GM18868 (cell line): ENCODE data around the gene MDC1.
A peak's percentile ranks its signal among the peaks of the same experiment; 100 is the strongest.

Experiments used
- ATAC-seq: cut with Tn5 transposase; IDR thresholded peaks from one replicate; pipeline ENCODE4 v1.9.1; 2021; ENCODE audit warnings: mild to moderate bottlenecking, moderate library complexity; ENCODE audit not compliant: unreplicated experiment

The MDC1 gene

DNA sequence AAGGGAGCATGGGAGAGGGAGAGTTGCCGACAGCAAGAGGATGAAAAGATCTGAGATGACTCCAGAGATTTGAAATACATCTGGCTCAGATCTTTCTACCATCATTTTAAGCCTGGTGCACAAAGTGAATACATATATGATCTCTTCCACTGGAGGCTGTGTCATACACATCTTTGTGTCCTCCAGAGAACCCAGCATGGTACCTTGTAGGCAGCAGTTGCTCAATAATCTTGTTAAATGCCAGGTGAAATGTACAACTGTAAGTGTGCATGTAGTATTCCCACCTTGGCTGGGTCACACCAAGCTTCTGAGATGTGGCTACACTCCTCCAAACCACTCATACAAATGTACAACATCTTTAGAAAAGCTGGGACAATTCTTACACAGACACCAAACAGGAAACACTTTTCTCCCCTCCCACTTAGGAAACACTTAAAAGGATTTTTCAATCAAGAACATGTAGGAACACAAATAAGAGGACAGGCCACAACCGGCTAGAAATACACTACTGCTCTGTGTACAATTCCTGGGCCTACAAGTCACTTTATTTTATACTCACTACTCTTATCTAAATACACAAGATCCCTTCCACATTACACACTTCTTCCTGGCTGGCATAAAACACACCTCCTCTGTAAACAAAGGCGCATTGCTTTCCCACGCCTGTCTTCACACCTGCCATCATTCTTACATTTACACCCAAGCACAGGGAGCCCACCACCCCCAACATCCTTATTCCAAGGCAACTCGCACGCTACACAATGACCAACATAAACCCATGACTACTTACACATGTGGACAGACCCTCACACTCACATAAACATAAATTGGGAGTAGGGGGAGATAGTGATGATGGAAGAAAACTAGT lies 31.1 kb upstream of the MDC1 start:
- no peak for ATAC-seq

DNA sequence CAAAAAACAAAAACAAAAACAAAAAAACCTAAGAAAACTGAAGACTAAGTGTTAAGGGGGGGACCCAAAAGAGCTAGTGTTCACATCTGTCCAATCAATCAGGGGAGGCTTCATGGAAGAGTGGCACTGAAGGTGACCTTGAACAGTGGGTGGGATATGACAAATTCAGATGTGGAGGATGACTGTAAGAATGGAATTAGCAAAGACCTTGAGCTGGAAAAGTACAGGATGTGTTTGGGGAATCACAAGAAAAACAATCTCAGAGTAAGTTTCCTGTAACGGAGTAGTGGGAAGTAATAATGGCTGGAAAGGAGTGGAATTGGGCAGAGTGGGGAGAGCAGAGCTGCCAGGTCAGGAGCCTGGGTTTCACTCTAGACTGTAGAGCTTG lies 30.2 kb upstream of the MDC1 start:
- ATAC-seq: no peak

DNA sequence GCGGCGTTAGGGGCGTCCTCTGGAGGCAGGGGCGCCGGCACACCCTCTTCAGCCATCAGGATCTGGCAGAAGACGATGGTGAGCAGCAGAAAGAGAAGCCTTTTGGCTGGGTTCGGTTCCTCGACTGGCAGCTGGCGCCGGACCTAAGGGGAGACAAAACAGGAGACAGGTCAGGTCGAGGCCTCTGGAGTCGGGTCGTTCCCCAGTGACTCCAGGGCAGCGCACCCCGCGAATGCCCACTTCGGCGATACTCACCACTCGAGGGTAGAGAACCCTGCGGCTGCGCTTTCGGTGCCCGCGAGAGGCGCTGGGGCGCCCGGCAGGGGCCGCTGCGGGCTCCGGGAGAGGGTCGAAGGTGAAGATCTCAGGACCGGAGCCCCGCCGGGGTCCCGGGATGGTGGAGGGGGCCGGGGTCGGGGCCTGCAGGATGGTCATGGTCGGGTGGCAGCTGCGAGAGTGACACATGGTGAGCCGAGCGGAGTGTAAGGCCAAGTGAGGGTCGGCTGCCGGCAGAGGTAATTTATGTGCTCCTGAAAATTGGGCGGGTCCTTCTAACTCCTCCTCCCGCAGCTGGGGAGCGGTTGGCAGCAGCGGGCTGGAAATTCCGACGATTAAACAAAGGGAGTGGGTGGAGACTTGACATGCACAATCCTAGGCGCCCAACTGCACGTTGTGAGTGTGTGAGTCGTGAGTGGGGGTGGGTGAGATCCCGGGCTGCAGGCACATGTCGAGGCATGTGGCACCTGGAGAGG lies 27.1 kb upstream of the MDC1 start, which contains the start of gene IER3:
Gene IER3, minus strand, starts transcription at position 494 of the 752 bp plus-strand sequence. Its CDS starts 29 bp downstream, at position 465.
- ATAC-seq: peak; percentile 36

DNA sequence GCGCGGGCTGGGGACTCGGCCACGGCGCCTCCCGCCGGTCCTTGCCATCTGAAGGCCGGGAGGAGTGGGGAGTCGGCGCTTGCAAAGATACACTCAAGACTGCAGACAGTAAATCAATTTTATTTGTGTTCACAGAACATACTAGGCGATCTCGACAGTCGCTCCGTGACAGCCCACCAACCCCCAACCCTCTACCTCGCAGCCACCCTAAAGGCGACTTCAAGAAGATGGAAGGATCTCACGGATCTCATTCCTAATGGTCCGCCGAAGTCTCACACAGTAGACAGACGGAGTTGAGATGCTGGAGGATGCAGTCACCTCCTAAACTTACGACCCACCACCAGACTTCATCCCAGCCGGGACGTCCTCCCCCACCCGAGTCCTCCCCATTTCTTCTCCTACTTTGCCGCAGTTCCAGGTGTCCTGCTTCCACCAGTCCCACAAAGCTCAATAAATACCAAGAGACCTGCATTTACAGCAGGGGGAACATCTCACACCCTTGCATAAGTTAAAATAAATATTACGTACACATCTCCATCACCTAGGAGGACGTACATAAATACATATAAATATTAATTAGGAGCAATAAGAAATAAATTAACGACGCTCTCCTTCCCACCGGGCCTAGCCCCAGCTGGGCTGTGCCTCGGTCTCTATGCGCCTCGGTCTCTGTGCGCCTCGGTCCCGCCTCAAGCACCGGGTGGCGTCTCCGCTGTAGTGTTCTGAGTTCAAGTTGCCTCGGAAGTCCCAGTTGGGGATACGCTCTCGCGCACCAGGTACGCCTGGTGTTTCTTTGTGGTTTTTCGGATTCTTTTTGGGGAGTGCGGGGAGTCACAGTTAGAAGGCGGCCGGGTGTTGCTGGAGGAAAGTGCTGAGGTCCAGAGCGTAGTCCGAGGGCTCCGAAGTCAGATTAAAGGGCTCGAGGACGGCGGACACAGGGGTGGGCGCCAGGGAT lies 26.3 kb upstream of the MDC1 start:
- no peak for ATAC-seq

DNA sequence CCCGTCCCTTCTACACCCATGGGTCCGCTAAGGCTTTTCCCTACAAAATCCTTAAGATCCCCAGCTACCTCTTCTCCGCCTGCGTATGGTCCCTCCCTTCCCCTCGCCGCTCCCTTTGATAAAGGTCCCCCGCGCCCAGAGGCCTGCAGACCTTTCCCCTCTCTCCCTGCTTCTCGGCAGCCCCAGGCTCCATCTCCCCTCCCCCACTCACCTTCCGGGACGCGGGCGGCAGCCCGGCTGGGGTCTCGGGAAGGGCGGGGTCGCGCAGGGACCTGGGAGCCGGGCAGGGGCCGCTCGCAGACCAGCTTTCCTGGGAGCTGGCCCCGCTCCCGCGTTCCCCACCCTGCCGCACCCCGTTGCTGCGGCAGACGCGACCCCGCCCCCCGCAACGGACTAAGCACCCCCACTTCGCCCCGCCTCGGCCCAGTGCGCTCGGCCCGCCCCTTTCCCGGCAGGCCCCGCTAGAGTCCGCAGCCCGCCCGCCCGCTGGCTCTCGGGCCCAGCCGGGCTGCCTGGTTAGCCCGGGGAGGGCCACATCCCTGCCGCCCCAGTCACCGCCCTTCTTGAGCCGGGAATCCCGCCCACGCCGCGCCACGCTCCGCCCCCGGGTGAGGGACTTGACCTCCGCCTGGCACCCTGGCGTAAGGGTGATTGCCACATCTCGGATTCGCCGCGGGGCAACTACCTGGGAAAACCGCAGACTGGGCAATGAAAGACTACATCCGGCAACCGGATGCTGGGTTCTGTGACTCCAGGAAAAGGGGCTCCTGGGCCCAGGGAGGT lies 25.4 kb upstream of the MDC1 start, which contains the start of gene FLOT1:
Gene FLOT1, minus strand, starts transcription at position 372 of the 783 bp plus-strand sequence. CDS start 498 bp downstream, outside the sequence.
- ATAC-seq: peak; percentile 65

DNA sequence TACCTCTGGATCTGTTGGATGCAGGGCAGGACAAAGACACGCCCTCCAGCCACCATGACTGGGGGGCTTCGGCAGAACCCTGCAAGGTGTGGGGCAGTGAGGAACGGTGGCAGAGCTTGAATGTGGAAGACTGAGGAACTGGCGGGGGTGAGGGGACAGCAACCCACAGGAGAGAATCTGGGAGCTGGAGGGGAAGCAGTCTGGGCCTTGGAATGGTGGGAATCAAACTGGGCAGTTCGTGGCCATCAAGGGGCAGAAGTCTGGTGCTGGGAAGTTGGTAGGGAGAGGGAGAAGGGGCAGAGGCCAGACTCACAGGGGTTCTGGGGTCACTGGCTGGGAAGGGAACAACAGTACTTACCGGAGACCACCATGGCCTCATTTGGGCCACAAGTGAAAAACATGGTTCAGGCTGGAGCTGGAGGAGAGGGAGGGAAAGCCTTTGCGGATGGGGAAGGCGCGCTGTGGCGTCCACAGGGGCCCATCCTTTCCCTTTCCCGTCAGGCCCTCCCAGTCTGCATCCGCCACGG lies 24.8 kb upstream of the MDC1 start:
- ATAC-seq: no peak

DNA sequence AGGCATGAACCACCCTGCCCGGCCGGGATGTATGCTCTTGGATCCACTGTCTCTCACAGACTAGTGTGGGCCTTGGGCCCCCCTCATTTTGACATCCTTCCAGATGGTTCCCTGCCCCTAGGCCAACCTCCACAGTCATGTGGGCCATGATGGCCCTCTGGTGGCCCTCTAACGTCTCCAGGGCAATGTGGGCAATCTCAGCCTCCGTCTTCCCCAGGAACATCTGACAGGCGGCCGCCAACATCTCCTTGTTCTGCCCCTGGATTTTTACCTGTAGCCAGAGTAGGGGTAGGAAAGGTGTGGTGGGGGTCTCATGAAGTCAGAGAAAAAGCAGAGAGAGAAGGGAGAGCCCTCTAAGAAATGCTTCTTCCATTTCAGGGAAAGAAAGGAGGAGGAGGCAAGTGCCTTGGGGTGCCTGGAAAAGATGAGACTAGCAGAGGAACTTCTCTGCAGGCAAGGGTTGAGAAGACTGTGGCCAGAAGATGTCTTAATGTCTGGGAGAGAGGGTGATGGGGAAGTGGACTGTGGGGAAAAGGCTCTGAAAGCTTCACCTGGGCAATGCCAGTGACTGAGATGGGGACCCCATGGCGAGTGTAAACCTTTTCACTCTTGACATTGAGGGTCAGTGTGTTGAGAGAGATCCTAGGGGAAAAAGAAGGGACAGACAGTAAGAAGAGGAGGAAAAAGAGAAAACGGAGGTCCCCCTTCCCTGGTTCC lies 24.1 kb upstream of the MDC1 start:
- no peak for ATAC-seq

DNA sequence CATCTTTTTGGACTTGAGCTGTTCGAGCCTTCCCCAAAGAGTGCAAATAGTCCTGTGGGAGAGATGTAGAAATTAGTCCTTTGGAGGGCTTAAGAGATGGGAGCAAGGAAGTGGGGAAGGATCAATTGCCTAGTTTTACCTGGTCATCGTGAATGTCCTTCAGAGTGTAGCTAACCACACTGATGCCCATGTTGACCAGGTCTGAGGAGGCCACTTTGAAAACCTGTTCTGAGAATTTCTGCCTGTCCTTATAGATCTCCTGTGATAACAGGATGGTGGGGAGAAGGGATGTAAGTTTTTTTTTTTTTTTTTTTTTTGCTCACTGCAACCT lies 23.4 kb upstream of the MDC1 start:
- no peak for ATAC-seq

DNA sequence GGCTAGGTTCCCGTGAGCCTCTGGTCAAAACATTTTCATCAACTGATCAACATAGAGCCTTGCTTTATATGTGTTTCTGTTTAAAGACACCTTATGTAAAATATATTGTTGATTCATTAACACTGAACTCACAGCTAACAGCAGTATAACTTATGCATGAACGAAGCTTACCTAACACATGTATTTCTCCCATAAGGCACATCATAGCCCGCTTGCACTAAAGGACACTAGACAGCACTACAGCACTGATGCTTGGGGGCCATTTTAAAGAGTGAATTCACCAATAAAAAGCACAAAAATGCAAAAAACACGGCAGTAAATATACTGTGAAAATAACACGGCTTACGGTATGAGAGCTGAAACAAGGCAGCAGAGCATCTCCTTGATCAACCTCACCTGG lies 21.5 kb upstream of the MDC1 start:
- no peak for ATAC-seq

DNA sequence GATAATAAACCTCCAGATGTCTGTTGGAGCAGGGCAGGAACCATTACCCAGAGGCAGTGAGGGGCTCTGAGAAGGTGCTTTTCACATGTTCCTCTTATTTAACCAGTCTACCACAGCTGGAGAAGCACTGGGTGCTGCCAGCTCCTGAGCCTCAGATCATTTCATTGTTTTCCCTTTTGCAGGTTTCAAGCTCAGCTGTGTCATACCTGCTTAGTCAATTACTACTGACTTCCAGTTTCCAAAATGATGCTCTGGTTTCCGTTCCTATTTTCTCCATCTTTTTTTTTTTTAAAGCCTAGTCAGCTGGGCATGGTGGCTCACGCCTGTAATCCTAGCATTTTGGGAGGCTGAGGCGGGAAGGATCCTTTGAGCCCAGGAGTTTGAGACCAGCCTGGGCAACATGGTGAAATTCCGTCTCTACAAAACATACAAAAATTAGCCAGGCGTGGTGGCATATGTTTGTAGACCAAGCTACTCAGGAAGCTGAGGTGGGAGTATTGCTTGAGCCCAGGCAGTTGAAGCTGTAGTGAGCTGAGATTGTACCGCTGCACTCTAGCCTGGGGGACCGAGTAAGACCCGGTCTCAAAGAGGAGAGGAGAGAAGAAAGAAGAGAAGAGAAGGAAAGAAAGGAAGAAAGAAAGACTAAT lies 18.7 kb upstream of the MDC1 start:
- ATAC-seq: peak; percentile 53

DNA sequence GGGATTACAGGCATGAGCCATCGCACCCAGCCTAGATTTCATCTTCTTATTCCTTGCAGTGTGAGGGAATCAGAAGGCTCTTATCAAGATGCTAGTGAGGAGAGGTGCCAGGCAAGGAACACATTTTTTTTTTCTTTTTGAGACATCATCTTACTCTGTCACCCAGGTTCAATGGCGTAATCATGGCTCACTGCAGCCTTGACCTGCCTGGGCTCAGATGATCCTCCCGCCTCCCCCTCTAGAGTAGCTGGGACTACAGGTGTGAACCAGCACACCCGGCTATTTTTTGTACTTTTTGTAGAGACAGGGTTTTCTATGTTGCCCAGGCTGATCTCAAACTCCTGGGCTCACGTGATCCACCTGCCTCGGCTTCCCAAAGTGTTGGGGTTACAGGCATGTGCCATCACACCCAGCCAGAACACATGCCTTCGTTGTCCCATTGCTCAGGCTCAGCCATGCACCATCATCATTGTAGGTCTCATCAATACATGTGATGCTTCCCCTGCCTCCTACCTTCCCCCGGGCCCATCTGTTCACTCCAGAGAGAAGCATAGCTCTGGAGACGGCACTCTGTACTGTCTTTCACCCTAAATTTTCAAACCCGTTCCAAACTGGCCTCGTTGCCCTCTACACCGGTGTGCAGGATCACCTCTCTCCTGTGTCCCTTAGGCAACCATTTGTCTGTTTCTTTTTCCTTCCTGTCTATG lies 15.3 kb upstream of the MDC1 start:
- ATAC-seq: no peak

DNA sequence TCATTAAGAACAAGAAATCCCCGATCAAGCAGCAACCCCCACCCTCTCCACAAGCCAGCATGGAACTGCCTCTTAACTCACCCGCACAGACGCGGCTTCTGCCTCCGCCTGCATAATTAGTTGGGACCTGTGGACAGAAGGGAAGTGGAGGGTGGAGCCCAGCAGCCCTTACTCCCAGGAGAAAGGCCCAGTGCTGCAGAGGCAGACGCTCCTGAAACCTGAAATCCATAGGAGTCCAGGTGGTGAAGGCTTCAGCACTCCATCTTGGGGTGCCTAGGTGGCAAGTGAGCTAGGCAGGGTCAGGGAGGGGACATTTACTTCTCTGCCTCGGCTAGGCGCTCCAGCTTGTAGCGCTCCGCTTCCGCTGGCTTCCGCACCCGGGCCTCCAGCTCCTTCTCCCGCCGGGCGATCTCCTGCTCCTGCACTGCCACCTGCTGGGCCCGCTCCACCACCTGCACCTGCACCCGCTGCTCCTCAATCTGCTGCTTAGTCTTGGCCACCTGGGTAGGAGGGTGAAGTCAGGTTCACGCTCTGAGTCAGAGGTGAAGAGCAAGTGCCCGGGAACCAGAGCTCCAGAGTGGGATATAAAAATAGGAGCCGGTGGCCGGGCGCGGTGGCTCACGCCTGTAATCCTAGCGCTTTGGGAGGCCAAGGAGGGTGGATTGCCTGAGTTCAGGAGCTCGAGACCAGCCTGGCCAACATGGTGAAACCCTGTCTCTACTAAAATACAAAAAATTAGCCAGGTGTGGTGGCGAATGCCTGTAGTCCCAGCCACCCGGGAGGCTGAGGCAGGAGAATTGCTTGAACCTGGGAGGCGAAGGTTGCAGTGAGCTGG lies 13.7 kb upstream of the MDC1 start:
- ATAC-seq: no peak

DNA sequence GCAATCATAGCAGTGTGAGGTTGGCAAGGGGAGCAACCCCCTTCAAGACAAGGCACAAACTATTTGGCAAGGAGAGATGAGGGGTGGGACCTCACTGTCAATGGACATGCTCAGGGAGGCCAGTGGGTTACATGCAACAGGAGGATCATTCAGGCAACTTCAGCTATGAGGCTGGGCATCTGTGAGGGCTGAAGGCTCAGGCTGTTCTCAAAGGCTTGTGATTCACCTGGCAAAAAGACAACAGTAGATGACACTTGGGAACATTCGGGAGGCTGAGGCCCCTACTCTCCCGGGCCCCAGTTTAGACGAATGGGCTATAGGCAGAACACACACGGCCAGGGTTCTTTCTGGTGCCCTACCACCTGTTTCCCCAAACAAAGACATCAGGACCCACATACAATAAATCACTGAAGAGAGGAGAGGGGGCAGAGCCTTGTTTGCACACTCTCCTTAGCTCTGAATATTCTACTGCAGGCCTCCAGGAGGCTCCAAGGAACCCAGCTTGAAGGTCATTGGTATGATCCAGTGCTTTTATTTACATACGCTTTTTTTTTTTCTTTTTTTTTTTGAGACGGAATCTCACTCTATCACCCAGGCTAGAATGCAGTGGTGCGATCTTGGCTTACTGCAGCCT lies 11.0 kb upstream of the MDC1 start:
- no peak for ATAC-seq

DNA sequence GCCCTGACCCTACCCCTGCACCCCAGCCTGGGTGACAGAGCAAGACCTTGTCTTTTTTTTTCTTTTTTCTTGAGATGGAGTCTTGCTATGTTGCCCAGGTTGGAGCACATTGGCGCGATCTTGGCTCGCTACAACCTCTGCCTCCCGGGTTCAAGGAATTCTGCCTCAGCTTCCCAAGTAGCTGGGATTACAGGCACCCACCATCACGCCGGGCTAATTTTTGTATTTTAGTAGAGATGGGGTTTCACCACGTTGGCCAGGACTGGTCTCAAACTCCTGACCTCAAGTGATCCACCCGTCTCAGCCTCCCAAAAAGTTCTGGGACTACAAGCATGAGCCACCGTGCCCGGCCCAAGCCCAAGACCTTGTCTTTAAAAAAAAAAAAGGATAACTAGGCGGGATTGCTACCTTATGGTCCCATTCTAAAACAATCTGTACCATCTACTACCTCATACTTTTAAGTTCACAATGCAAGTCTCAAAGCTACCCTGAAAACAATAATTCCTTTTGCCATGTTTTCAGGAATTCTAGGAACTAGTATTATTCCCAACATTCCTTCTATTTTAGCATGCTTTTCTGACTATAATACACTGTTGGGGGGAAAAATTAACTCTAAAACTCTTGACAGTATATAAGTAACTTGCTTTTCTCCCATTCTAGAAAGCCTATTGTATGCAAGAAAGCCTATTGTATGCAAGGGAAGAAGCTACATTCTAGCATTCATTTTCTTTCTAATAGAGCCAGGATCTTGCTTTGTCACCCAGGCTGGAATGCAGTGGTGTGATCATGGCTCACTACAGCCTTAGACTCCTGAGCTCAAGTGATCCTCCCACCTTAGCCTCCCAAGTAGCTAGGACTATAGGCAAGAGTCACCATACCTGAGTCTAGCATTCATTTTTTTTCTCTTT lies 9.7 kb upstream of the MDC1 start:
- ATAC-seq: no peak

DNA sequence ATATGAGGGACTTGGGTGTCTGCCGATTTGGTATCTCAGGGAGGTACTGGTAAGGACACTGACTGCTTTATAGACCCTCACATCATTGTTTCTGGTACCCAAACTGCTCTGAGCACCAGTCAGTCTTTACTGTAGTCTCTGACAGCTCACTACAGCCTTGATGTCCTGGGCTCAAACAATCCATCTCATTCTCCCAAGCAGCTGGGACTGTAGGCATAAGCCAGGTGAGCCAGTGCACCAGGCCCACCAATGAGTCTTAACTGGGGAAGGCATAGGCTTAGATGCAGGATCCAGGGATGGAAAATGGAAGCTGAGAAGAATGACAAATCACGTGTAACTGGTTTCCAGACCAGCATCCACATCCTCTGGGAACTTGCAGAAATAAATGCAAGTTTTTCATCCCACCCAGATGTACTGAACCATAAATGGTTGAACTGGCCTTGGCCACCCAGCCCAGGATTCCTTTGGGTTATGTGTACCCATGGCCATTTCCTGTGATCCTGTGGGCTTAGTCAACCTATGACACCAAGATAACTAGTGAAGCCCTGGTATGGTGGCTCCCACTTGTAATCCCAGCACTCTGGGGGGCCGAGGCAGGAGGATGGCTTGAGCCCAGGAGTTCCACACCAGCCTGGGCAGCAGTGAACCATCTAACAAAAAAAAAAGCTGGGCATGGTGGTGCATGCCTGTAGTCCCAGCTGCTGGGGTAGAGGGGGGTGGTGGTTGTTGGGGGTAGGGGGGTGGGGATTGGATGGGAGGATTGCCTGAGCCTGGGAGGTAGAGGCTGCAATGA lies 8.8 kb upstream of the MDC1 start:
- no peak for ATAC-seq
